Spleen (tissue), 7 donors: Measurements from ENCODE around the gene GPR158.

Experiments used
- CTCF ChIP-seq, 11 experiments: fragments of 200-600 bp in 7 of 11; fragments of 450-650 bp in 4 of 11; sonication (generic) in 4 of 11; IDR thresholded peaks in 8 of 11; conservative IDR thresholded peaks in 3 of 11; 1 replicate in 7 of 11; 2 replicates in 4 of 11; pipeline versions ENCODE4 v1.4.0 to v1.8.0; 2016 to 2021; ENCODE audit warnings: antibody characterized with exemption in 11 of 11, inconsistent platforms in 4 of 11, mild to moderate bottlenecking in 1 of 11
- POLR2A ChIP-seq, 3 donors: fragments of 450-650 bp; IDR thresholded peaks; one replicate each; pipeline ENCODE4 v1.5.1; 2017; ENCODE audit warnings: antibody characterized with exemption in 3 of 3, mild to moderate bottlenecking in 1 of 3
- POLR2AphosphoS5 ChIP-seq, 3 donors: sonication (generic); formaldehyde crosslinking; IDR thresholded peaks; one replicate each; pipeline ENCODE4 v1.5.1; 2017; ENCODE audit warnings: antibody characterized with exemption in 3 of 3
- donor health status: DM: no; HTN: no; CAD: no; lungs with moderate emphysema.
- donor health status: DM: no; HTN: no; CAD: no.
- donor health status: DM: no; HTN: no; CAD: no.

- TF ChIP-seq POLR2A (IDR thresholded peaks at IDR 0.05) = no peak
- TF ChIP-seq POLR2AphosphoS5 (IDR thresholded peaks at IDR 0.05) = no peak
- TF ChIP-seq CTCF (IDR thresholded peaks at IDR 0.05 in 8 of 11, conservative IDR thresholded peaks at IDR 0.05 in 3 of 11) = no peak
Measured at GRCh38 chr10:25222085-25222660, 47.4 kb downstream of the GPR158 start.
